Smooth muscle cell (in vitro differentiated cells): Measurements from ENCODE around the gene ABCC10. TPM values are rescaled to one million over a fixed set of nuclear protein-coding genes. Genes with fewer than 3 reads are reported as not detected.
"Not testable (repeated sequence)": the region's sequence is repeated elsewhere in the genome, so short reads cannot be mapped to it uniquely, and the experiment has no call there.

Experiments used
- DNase-seq: peaks from one replicate; lab custom pipeline; 2025; ENCODE audit not compliant: unreplicated experiment; lab: John Stamatoyannopoulos, UW
- H2AFZ ChIP-seq: fragments of 200-600 bp; sonication (generic); 2 replicates; pipeline ENCODE4 v1.6.0; 2016; ENCODE audit warnings: antibody characterized with exemption, low read depth, mild to moderate bottlenecking
- H3F3A ChIP-seq: fragments of 200-600 bp; sonication (generic); 2 replicates; pipeline ENCODE4 v1.6.0; 2017; ENCODE audit warnings: antibody characterized with exemption, low read depth
- H3K27ac ChIP-seq: fragments of 200-600 bp; sonication (generic); 2 replicates; pipeline ENCODE4 v1.5.1; 2016; ENCODE audit warnings: low read depth, mild to moderate bottlenecking
- H3K27me3 ChIP-seq: fragments of 200-600 bp; sonication (generic); 2 replicates; pipeline ENCODE4 v1.6.1; 2016; ENCODE audit warnings: low read depth, mild to moderate bottlenecking
- H3K36me3 ChIP-seq: fragments of 200-600 bp; sonication (generic); 2 replicates; pipeline ENCODE4 v1.5.1; 2016; ENCODE audit warnings: low read depth
- H3K4me1 ChIP-seq: fragments of 200-600 bp; sonication (generic); 2 replicates; pipeline ENCODE4 v1.5.1; 2016; ENCODE audit warnings: low read depth
- H3K4me2 ChIP-seq: fragments of 200-600 bp; sonication (generic); 2 replicates; pipeline ENCODE4 v1.6.0; 2016; ENCODE audit warnings: mild to moderate bottlenecking
- H3K4me3 ChIP-seq: fragments of 200-600 bp; sonication (generic); 2 replicates; pipeline ENCODE4 v1.5.1; 2016; ENCODE audit warnings: mild to moderate bottlenecking
- H3K79me2 ChIP-seq: fragments of 200-600 bp; sonication (generic); 2 replicates; pipeline ENCODE4 v1.6.0; 2016; ENCODE audit warnings: low read depth, mild to moderate bottlenecking
- H3K9ac ChIP-seq: fragments of 200-600 bp; sonication (generic); 2 replicates; pipeline ENCODE4 v1.6.0; 2016; ENCODE audit warnings: low read depth
- H3K9me3 ChIP-seq: fragments of 200-600 bp; sonication (generic); replicated peaks from 2 replicates; pipeline ENCODE4 v1.5.1; 2016; ENCODE audit warnings: low read depth
- H4K20me1 ChIP-seq: fragments of 200-600 bp; sonication (generic); 2 replicates; pipeline ENCODE4 v1.6.0; 2016; ENCODE audit warnings: low read depth
- CTCF ChIP-seq: fragments of 200-600 bp; sonication (generic); IDR thresholded peaks from 2 replicates; pipeline ENCODE4 v1.5.1; 2017; ENCODE audit warnings: borderline replicate concordance, mild to moderate bottlenecking, antibody characterized with exemption; ENCODE audit not compliant: insufficient read depth, poor library complexity, severe bottlenecking
- WGBS: methylation state at CpG from one replicate; pipeline ENCODE4 v1.1.7; 2016; ENCODE audit warnings: low lambda C conversion rate; 5-methylcytosine and 5-hydroxymethylcytosine counted together
- polyA plus RNA-seq: library from polyadenylated mRNA; unstranded; fragments of >200 nt; fragmentation: Nextera tagmentation; extraction: Ambion mirVana; gene quantifications from 2 replicates; pipeline ENCODE4 v1.2.1, GENCODE V29; 2016
- total RNA-seq: library from RNA; depleted of rRNA; stranded (reverse); fragments of >200 nt; gene quantifications from 2 replicates; pipeline ENCODE4 v1.2.3, GENCODE V29; 2014

ABCC10 gene
- total and polyA plus RNA-seq, 2 experiments from 2014 or later, result 11.2 to 17.8 TPM

DNA sequence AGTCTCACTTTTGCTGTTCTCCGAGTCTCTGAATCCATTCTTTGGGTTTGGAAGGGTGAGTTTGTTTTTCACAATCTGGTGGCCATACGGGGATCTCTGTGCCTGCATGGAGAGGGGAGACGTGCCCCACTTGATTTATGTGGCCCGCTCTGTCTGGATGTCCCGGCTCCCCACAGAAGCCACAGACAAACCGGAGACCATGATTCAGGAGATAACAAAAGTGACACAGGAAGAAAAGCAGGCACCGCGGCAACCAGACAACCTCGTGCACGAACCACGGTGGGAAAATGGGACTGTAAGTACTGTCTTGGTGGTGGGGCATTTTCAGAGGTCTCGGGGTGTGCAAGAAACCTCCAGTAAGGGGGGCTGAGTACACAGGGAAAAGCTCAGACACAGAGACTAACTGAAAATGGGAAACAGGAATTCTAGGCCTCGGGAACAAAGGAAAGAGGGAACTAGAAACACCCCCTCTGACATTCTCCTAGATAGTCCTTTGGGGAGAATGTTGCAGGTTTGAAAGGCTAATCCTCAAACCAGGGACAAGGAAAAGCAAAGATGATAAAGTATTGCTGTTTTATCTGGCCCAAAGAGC lies 35.8 kb upstream of the ABCC10 start:
- DNase-seq, result no peak
- H4K20me1 ChIP-seq, result no peaks in the 10 kb centered on the region
- H3F3A ChIP-seq, result no peaks in the 10 kb centered on the region
- 2% methylated on average over 13 of the region's 13 CpGs for WGBS
- H3K27ac ChIP-seq, result peak overlapping the region; percentile 61
- peaks cover 11% of the 10 kb centered on the region for H3K4me1 ChIP-seq
- H3K4me2 ChIP-seq, result peak overlapping the region; percentile 74
- H3K27me3 ChIP-seq, result no peaks in the 10 kb centered on the region
- H3K79me2 ChIP-seq, result no peaks in the 10 kb centered on the region
- H3K9me3 ChIP-seq, result no peaks in the 10 kb centered on the region
- no peaks in the 10 kb centered on the region for H3K36me3 ChIP-seq
- peak overlapping the region; percentile 3 for H3K9ac ChIP-seq
- peak overlapping the region; percentile 97 for H2AFZ ChIP-seq
- no peak for TF ChIP-seq CTCF
- peak overlapping the region; percentile 2 for H3K4me3 ChIP-seq

- peaks cover 11% of the 10 kb centered on the region for H3K4me1 ChIP-seq
- H3K4me3 ChIP-seq, result peak overlapping the region; percentile 31
- peak overlapping the region; percentile 61 for H3K27ac ChIP-seq
- not testable (repeated sequence) for H3K36me3 ChIP-seq, H3K27me3 ChIP-seq, H3K79me2 ChIP-seq, DNase-seq, H4K20me1 ChIP-seq, H3F3A ChIP-seq, H3K9me3 ChIP-seq
- peak overlapping the region; percentile 2 for H3K9ac ChIP-seq
- H2AFZ ChIP-seq, result peak overlapping the region; percentile 97
- peak overlapping the region; percentile 74 for H3K4me2 ChIP-seq
- WGBS, result 8% methylated on average over 11 of the region's 11 CpGs
Measured at GRCh38 chr6:43393133-43393532, 34.2 kb upstream of the ABCC10 start.

DNA sequence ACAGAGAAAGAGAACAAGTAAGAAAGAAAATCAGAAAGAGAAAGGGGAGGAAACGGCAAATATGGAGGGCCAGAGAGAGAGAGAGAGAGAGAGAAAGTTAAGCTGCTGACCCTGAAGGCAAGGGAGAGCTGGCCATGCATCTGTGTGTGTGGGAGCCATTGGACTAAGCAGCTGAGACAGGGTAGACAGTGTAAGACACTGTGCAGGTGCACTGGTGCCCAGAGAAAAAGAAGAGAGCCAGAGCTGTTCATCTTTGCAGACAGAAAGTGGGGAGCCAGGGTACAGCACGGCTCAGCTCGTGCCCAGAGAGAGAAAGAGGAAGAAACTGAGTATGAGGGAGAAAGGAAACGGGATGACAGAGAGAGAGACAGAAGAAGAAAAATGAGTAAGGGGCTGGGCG lies 33.7 kb upstream of the ABCC10 start:
- DNase-seq, result no peak

DNA sequence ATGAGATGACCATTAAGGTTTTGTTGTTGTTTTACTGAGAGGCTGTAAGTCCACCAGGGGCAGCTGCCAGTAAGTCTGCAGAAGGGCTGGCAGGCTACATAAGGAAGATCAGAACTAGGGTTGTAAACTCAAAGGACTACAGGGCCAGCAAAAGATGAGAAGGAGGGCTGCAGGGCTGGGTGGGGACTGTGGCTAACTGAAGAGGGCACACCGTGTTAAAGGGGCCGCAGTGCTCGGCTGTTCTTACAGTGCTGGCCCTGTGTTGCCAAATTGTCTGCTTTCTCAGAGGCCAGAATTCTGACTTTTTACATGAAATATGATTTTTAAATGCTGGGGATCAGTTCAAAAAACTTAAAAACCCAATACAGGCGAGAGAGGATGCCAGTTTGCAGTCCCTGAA lies 32.4 kb upstream of the ABCC10 start:
- Histone ChIP-seq H2AFZ (no peak overlapping the region), H3K4me2 (no peak overlapping the region), H3K79me2 (no peaks in the 10 kb centered on the region), H3K9me3 (no peaks in the 10 kb centered on the region), H4K20me1 (no peaks in the 10 kb centered on the region), H3K4me3 (no peak overlapping the region), H3K27ac (no peak overlapping the region), H3K9ac (no peak overlapping the region), H3K36me3 (no peaks in the 10 kb centered on the region), H3K4me1 (peaks cover 11% of the 10 kb centered on the region), H3F3A (no peaks in the 10 kb centered on the region), H3K27me3 (no peaks in the 10 kb centered on the region)
- 100% methylated on average over 4 of the region's 4 CpGs for WGBS
- no peak for DNase-seq
- no peak for TF ChIP-seq CTCF

More for the DNA sequence above, 33.7 kb upstream of the ABCC10 start:
- no peaks in the 10 kb centered on the region for H3F3A ChIP-seq
- peaks cover 11% of the 10 kb centered on the region for H3K4me1 ChIP-seq
- peak overlapping the region; percentile 97 for H2AFZ ChIP-seq
- peak overlapping the region; percentile 31 for H3K4me3 ChIP-seq
- peak overlapping the region; percentile 2 for H3K9ac ChIP-seq
- H3K9me3 ChIP-seq, result no peaks in the 10 kb centered on the region
- TF ChIP-seq CTCF, result no peak
- H3K27ac ChIP-seq, result peak overlapping the region; percentile 61
- H3K79me2 ChIP-seq, result no peaks in the 10 kb centered on the region
- peak overlapping the region; percentile 74 for H3K4me2 ChIP-seq
- H3K36me3 ChIP-seq, result no peaks in the 10 kb centered on the region
- H4K20me1 ChIP-seq, result no peaks in the 10 kb centered on the region
- WGBS, result 79% methylated on average over 5 of the region's 5 CpGs
- no peaks in the 10 kb centered on the region for H3K27me3 ChIP-seq
